ENCODE measurements around the gene KLK15.

DNA sequence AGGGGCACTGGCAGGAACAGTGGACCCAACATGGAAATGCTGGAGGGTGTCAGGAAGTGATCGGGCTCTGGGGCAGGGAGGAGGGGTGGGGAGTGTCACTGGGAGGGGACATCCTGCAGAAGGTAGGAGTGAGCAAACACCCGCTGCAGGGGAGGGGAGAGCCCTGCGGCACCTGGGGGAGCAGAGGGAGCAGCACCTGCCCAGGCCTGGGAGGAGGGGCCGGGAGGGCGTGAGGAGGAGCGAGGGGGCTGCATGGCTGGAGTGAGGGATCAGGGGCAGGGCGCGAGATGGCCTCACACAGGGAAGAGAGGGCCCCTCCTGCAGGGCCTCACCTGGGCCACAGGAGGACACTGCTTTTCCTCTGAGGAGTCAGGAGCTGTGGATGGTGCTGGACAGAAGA is 44.0 kb upstream of the KLK15 start:
- TF ChIP-seq GATA2 (IDR thresholded peaks at IDR 0.05; ENCODE audit: low read depth, low read length): no peak
- TF ChIP-seq GATA3 (IDR thresholded peaks at IDR 0.05; ENCODE audit: low read depth, low read length): no peak

All from SH-SY5Y (cell line).